Lung (tissue), 12 donors: ENCODE measurements around the gene ZW10. TPM values are rescaled to one million over a fixed set of nuclear protein-coding genes. Genes with fewer than 3 reads are reported as not detected.

Experiments used
- ATAC-seq: fragments of 200-7000 bp; cut with Tn5 transposase; one replicate; pipeline ENCODE4 v1.9.1; 2020; ENCODE audit warnings: moderate number of reproducible peaks; ENCODE audit not compliant: insufficient read depth, low FRiP score
- DNase-seq, 3 donors: peaks; one replicate each; pipeline ENCODE4 v3.0.0-alpha.2; 2013 to 2017
- H3K27ac ChIP-seq, 2 donors: one replicate each; pipeline ENCODE4 v1.5.1; 2013; ENCODE audit warnings: mild to moderate bottlenecking in 2 of 2, moderate library complexity in 2 of 2, control low read depth in 1 of 2, inconsistent platforms in 1 of 2, low read depth in 1 of 2, low read length in 1 of 2
- H3K27me3 ChIP-seq, 3 donors: one replicate each; pipeline ENCODE4 v1.5.1; 2013; ENCODE audit warnings: low read length in 2 of 3; ENCODE audit not compliant: control insufficient read depth in 3 of 3, insufficient read depth in 3 of 3
- H3K36me3 ChIP-seq, 4 donors: one replicate each; pipeline ENCODE4 v1.5.1; 2013; ENCODE audit warnings: low read length in 4 of 4, mild to moderate bottlenecking in 1 of 4, moderate library complexity in 1 of 4; ENCODE audit not compliant: control insufficient read depth in 4 of 4, insufficient read depth in 4 of 4
- H3K4me1 ChIP-seq, 5 donors: one replicate each; pipeline ENCODE4 v1.5.1; 2013; ENCODE audit warnings: low read length in 5 of 5, mild to moderate bottlenecking in 2 of 5, moderate library complexity in 1 of 5; ENCODE audit not compliant: control insufficient read depth in 5 of 5, insufficient read depth in 5 of 5
- H3K4me3 ChIP-seq: one replicate; pipeline ENCODE4 v1.5.1; 2013; ENCODE audit warnings: mild to moderate bottlenecking, control low read depth, moderate library complexity
- H3K9ac ChIP-seq, 2 donors: one replicate each; pipeline ENCODE4 v1.5.1; 2013; ENCODE audit warnings: low read length in 2 of 2, control low read depth in 1 of 2; ENCODE audit not compliant: insufficient read depth in 1 of 2
- H3K9me3 ChIP-seq, 4 donors: one replicate each; pipeline ENCODE4 v1.5.1; 2013; ENCODE audit warnings: low read length in 3 of 4, mild to moderate bottlenecking in 1 of 4, moderate library complexity in 1 of 4; ENCODE audit not compliant: control insufficient read depth in 4 of 4, insufficient read depth in 3 of 4
- WGBS, 2 donors: extraction: QIAGEN DNeasy Blood & Tissue Kit; methylation state at CpG; one replicate each; pipeline ENCODE4 v1.1.7; 2013; 5-methylcytosine and 5-hydroxymethylcytosine counted together
- polyA plus RNA-seq, 2 donors: library from polyadenylated mRNA; stranded (reverse); fragments of 200-250 nt; gene quantifications; one replicate each; pipeline ENCODE4 v1.2.1, GENCODE V29; 2013
- total RNA-seq, 2 donors: library from RNA; depleted of rRNA in 1 of 2; stranded (reverse); fragments of >200 nt in 1 of 2; gene quantifications; one replicate each; pipeline ENCODE4 v1.2.1, GENCODE V29; 2014 to 2021
- TF ChIP-seq, protein P1 (sequence below): IDR thresholded peaks from 2 replicates; pipeline ENCODE4 v1.5.1; 2012; ENCODE audit warnings: mild to moderate bottlenecking; ENCODE audit errors: control extremely low read depth, extremely low read depth
- donor health status: control.
- donor health status: control.
- donor health status: Bipolar disorder and iron deficiency.
- donor health status: healthy.
- donor health status: DM: yes; HTN: yes; CAD: no.

ZW10 gene
- total and polyA plus RNA-seq, 4 donors = 3.2 to 18.5 (median 9.7) TPM

DNA sequence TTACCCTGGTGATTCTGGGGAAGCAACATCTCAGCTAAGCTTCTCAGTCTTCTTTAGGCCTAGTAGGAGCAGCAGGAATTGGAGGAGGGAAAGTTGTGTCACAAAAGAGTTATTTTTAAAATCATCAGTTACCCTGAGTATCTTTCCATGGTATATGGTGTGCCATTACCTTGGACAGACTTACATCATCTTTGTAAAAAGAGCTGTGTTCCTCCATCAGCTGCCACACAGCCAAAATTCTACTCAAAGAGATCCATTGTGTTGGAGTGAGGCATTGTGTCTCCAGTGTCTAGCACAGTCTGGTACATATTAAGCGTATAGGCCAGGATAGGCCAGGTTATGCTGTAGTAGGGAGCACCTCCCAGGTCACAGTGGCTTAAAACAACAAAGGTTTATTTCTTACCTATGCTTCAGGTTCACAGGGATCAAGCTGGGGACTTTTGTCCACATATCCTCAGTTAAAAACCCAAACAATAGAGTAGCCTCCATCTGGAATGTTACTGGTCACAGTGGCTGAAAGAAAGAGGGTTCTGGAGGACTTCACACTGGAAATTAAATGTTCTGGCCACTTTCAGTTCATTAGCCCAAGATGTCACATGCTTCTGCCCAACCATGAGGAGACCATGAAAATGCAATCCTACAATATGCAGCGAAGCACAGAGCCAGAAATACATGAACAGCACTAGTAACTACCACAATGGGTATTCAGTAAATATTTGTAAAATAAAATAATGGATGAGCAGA, 57.4 kb downstream of the ZW10 start:
- DNase-seq (no peak), ATAC-seq (no peak)
- Histone ChIP-seq H3K9ac (no peak overlapping the region), H3K36me3 (peaks cover 0 to 5% (median 2%) of the 10 kb centered on the region in 4 donors), H3K27me3 (no peaks in the 10 kb centered on the region), H3K27ac (no peak overlapping the region), H3K4me3 (no peak overlapping the region), H3K9me3 (peaks cover 0 to 8% (median 2%) of the 10 kb centered on the region in 4 donors), H3K4me1 (no peaks in the 10 kb centered on the region)
- WGBS, 2 donors = 96 to 98% methylated on average over 2 of the region's 2 CpGs
- TF ChIP-seq, protein P1, sequence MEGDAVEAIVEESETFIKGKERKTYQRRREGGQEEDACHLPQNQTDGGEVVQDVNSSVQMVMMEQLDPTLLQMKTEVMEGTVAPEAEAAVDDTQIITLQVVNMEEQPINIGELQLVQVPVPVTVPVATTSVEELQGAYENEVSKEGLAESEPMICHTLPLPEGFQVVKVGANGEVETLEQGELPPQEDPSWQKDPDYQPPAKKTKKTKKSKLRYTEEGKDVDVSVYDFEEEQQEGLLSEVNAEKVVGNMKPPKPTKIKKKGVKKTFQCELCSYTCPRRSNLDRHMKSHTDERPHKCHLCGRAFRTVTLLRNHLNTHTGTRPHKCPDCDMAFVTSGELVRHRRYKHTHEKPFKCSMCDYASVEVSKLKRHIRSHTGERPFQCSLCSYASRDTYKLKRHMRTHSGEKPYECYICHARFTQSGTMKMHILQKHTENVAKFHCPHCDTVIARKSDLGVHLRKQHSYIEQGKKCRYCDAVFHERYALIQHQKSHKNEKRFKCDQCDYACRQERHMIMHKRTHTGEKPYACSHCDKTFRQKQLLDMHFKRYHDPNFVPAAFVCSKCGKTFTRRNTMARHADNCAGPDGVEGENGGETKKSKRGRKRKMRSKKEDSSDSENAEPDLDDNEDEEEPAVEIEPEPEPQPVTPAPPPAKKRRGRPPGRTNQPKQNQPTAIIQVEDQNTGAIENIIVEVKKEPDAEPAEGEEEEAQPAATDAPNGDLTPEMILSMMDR = no peak

DNA sequence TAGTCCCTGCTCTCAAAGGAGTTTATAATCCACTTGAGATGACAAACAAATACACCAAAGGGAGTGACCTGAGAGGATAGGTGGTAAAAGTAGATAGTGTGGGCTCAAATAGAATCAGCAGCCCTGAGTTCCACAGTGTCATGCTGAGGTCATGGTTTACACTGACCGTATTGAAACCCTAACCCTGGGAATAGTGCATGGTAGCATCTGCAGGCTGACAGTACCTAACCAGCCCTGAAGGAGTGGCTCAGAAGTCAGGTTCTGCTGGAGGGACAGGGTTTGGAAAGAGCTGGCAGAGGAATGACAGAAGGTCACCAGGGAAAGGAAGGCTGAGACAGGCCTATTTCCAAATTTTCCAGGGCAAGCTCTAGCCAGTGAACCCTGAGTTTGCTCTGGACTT, 58.2 kb downstream of the ZW10 start:
- TF ChIP-seq, protein P1 = no peak
- Histone ChIP-seq H3K4me1 (no peaks in the 10 kb centered on the region), H3K27me3 (no peaks in the 10 kb centered on the region), H3K36me3 (peaks cover 0 to 5% (median 2%) of the 10 kb centered on the region in 4 donors), H3K9ac (no peak overlapping the region), H3K9me3 (peaks cover 0 to 7% (median 2%) of the 10 kb centered on the region in 4 donors), H3K4me3 (no peak overlapping the region), H3K27ac (no peak overlapping the region)
- DNase-seq (no peak), ATAC-seq (no peak)
- WGBS, 2 donors = 94 to 96% methylated on average over 1 of the region's 1 CpG

DNA sequence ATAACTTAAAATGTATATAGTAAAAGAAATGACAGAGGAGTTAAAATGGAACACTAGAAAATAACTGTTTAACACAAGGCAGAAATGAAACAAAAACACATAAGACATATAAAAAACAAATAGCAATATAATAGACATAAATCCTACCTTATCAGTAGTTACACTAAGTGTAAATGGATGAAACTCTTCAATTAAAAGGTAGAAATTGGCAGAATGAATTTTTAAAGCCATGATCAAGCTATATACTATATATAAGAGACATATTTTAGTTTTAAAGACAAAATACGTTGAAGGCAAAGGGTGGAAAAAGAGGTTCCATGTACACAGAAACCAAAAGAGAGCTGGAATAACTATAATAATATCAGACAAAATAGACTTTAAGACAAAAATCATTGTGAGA, 62.5 kb downstream of the ZW10 start:
- H3K36me3 ChIP-seq = peaks cover 0 to 4% (median under 1%) of the 10 kb centered on the region in 4 donors
- TF ChIP-seq, protein P1 = no peak
- 94 to 97% methylated on average over 1 of the region's 1 CpG for WGBS, 2 donors
- no peak overlapping the region for H3K4me3 ChIP-seq
- H3K9me3 ChIP-seq = peaks cover 0 to 7% (median 5%) of the 10 kb centered on the region in 4 donors
- DNase-seq = no peak
- no peaks in the 10 kb centered on the region for H3K27me3 ChIP-seq
- no peak for ATAC-seq
- no peak overlapping the region for H3K27ac ChIP-seq
- H3K4me1 ChIP-seq = no peaks in the 10 kb centered on the region
- H3K9ac ChIP-seq = no peak overlapping the region
